CD14-positive monocyte (primary cell): ENCODE data around the gene STX11. TPM values are rescaled to one million over a fixed set of nuclear protein-coding genes. Genes with fewer than 3 reads are reported as not detected.
A peak's percentile ranks its signal among the peaks of the same experiment; 100 is the strongest.

ENCODE experiments used
- DNase-seq, 3 donors: peaks; one replicate each; pipeline ENCODE4 v3.0.0-alpha.2; 2011 to 2022
- H2AFZ ChIP-seq: 2 replicates; pipeline ENCODE4 v1.6.0; 2012; ENCODE audit warnings: mild to moderate bottlenecking, low read depth, low read length, inconsistent platforms; ENCODE audit not compliant: insufficient read depth, poor library complexity, severe bottlenecking
- H3K27ac ChIP-seq, 2 donors: 1 replicate in 1 of 2; 2 replicates in 1 of 2; pipeline ENCODE4 v1.5.1; 2012 to 2013; ENCODE audit warnings: low read length in 2 of 2, control low read depth in 1 of 2, inconsistent platforms in 1 of 2, low read depth in 1 of 2, mild to moderate bottlenecking in 1 of 2
- H3K27me3 ChIP-seq, 2 donors: one replicate each; pipeline versions ENCODE4 v1.6.0 to v1.6.1; 2011 to 2013; ENCODE audit warnings: low read length in 2 of 2; ENCODE audit not compliant: control insufficient read depth in 2 of 2, insufficient read depth in 2 of 2
- H3K36me3 ChIP-seq, 2 donors: replicated peaks in 1 of 2; 1 replicate in 1 of 2; 2 replicates in 1 of 2; pipeline versions ENCODE4 v1.5.1 to v1.6.1; 2012 to 2013; ENCODE audit warnings: low read length in 2 of 2, control low read depth in 1 of 2, inconsistent platforms in 1 of 2, mild to moderate bottlenecking in 1 of 2; ENCODE audit not compliant: insufficient read depth in 2 of 2, control insufficient read depth in 1 of 2
- H3K4me1 ChIP-seq, 2 donors: 1 replicate in 1 of 2; 2 replicates in 1 of 2; pipeline versions ENCODE4 v1.5.1 to v1.6.1; 2012 to 2013; ENCODE audit warnings: low read length in 2 of 2, control low read depth in 1 of 2, inconsistent platforms in 1 of 2, mild to moderate bottlenecking in 1 of 2, moderate library complexity in 1 of 2; ENCODE audit not compliant: insufficient read depth in 2 of 2, control insufficient read depth in 1 of 2
- H3K4me2 ChIP-seq: replicated peaks from 2 replicates; pipeline ENCODE3; 2012; ENCODE audit warnings: low read length, moderate library complexity, mild to moderate bottlenecking; ENCODE audit not compliant: poor library complexity, severe bottlenecking; ENCODE audit errors: extremely low read depth
- H3K4me3 ChIP-seq, 3 experiments: fragments of 200-600 bp in 1 of 3; sonication (generic) in 1 of 3; replicated peaks in 1 of 3; 1 replicate in 2 of 3; 2 replicates in 1 of 3; pipeline ENCODE4 v1.5.1; 2011 to 2013; ENCODE audit warnings: low read length in 3 of 3, mild to moderate bottlenecking in 3 of 3, control low read depth in 2 of 3, low read depth in 2 of 3, inconsistent platforms in 1 of 3, moderate library complexity in 1 of 3
- H3K79me2 ChIP-seq: 2 replicates; pipeline ENCODE4 v1.6.0; 2012; ENCODE audit warnings: mild to moderate bottlenecking, control low read depth, inconsistent platforms, low read length, moderate library complexity; ENCODE audit not compliant: insufficient read depth
- H3K9ac ChIP-seq: 2 replicates; pipeline ENCODE4 v1.6.0; 2017; ENCODE audit warnings: low read length, mild to moderate bottlenecking; ENCODE audit not compliant: insufficient read depth, poor library complexity, severe bottlenecking
- H3K9me3 ChIP-seq, 2 donors: replicated peaks in 1 of 2; 1 replicate in 1 of 2; 2 replicates in 1 of 2; pipeline versions ENCODE4 v1.5.1 to v1.6.1; 2012 to 2013; ENCODE audit warnings: low read length in 2 of 2, control low read depth in 1 of 2; ENCODE audit not compliant: control insufficient read depth in 1 of 2, insufficient read depth in 1 of 2
- H4K20me1 ChIP-seq: 2 replicates; pipeline ENCODE4 v1.6.0; 2012; ENCODE audit warnings: mild to moderate bottlenecking, low read length, control low read depth, moderate library complexity; ENCODE audit not compliant: insufficient read depth
- H3K27ac Mint-ChIP-seq, 7 donors: one replicate each; pipeline ENCODE4 v1.8.0; 2020; ENCODE audit warnings: mild to moderate bottlenecking in 7 of 7, mixed read lengths in 7 of 7, moderate library complexity in 6 of 7, inconsistent platforms in 2 of 7
- H3K27me3 Mint-ChIP-seq, 3 donors: one replicate each; pipeline ENCODE4 v1.8.0; 2021 to 2022; ENCODE audit warnings: low read depth in 3 of 3, mild to moderate bottlenecking in 3 of 3, mixed read lengths in 3 of 3, moderate library complexity in 3 of 3, inconsistent platforms in 1 of 3
- H3K36me3 Mint-ChIP-seq, 2 donors: one replicate each; pipeline ENCODE4 v1.8.0; 2020; ENCODE audit warnings: mixed read lengths in 2 of 2, inconsistent platforms in 1 of 2, mild to moderate bottlenecking in 1 of 2
- H3K4me1 Mint-ChIP-seq: one replicate; pipeline ENCODE4 v1.8.0; 2020; ENCODE audit warnings: mild to moderate bottlenecking, mixed read lengths
- H3K4me3 Mint-ChIP-seq, 2 donors: one replicate each; pipeline ENCODE4 v1.8.0; 2020; ENCODE audit warnings: mild to moderate bottlenecking in 2 of 2, mixed read lengths in 2 of 2, moderate library complexity in 1 of 2
- H3K9me3 Mint-ChIP-seq, 7 donors: one replicate each; pipeline ENCODE4 v1.8.0; 2020 to 2022; ENCODE audit warnings: mixed read lengths in 7 of 7, mild to moderate bottlenecking in 6 of 7, moderate library complexity in 6 of 7, inconsistent platforms in 2 of 7
- CTCF ChIP-seq: fragments of 200-600 bp; IDR thresholded peaks from one replicate; pipeline ENCODE4 v1.8.0; 2022; ENCODE audit warnings: antibody characterized with exemption, mild to moderate bottlenecking
- WGBS: methylation state at CpG from one replicate; pipeline ENCODE4 v1.1.5; 2013; ENCODE audit warnings: missing lambda C conversion rate; ENCODE audit not compliant: insufficient coverage; 5-methylcytosine and 5-hydroxymethylcytosine counted together
- intact Hi-C, 2 donors: fragments of 100-400 bp; cut with micrococcal nuclease; formaldehyde crosslinking; loops; one replicate each; pipeline versions ENCODE4 v1.15.0 to v1.15.1; 2023
- polyA plus RNA-seq, 3 donors: library from polyadenylated mRNA; depleted of rRNA in 1 of 3; unstranded in 2 of 3; stranded (reverse) in 1 of 3; fragments of 300-500 nt in 2 of 3; fragments of >200 nt in 1 of 3; fragmentation: Illumina TruSeq in 2 of 3; gene quantifications; 1 replicate in 2 of 3; 2 replicates in 1 of 3; pipeline ENCODE4 v1.2.3, GENCODE V29; 2012 to 2021

STX11 gene
- polyA plus RNA-seq, 3 donors = 276 to 372 (median 367) TPM

- H3K9ac ChIP-seq = no peak overlapping the region
- H3K4me3 ChIP-seq = no peak overlapping the region
- H3K27ac Mint-ChIP-seq = no peak overlapping the region
- no peak for TF ChIP-seq CTCF
- DNase-seq = no peak
- H3K4me1 ChIP-seq = no peaks in the 10 kb centered on the region
- intact Hi-C loops = no loop called here
- no peaks in the 10 kb centered on the region for H3K27me3 ChIP-seq
- no peak overlapping the region for H3K4me2 ChIP-seq
- no CpG with 5 or more reads among the region's 3 CpGs for WGBS
- H3K79me2 ChIP-seq = no peaks in the 10 kb centered on the region
- peaks cover under 1% of the 10 kb centered on the region for H4K20me1 ChIP-seq
- H3K36me3 Mint-ChIP-seq = peaks cover 0 to 7% of the 10 kb centered on the region in 2 donors
- no peak overlapping the region for H3K27ac ChIP-seq
- no peaks in the 10 kb centered on the region for H3K4me1 Mint-ChIP-seq
- peaks cover 15 to 46% (median 44%) of the 10 kb centered on the region in 7 donors for H3K9me3 Mint-ChIP-seq
- H3K9me3 ChIP-seq = peaks cover 35 to 38% of the 10 kb centered on the region in 2 donors
- H2AFZ ChIP-seq = no peak overlapping the region
- H3K4me3 Mint-ChIP-seq = no peak overlapping the region
- peaks cover 0 to 1% (median 0%) of the 10 kb centered on the region in 3 donors for H3K27me3 Mint-ChIP-seq
- no peaks in the 10 kb centered on the region for H3K36me3 ChIP-seq
Observed at GRCh38 chr6:144197919-144198318, 47.6 kb downstream of the STX11 start.

- Mint-ChIP-seq H3K9me3 (peaks cover 42 to 79% (median 71%) of the 10 kb centered on the region in 7 donors), H3K27ac (peak overlapping the region in 1 of 7 donors; percentile 42)
- WGBS = no CpG with 5 or more reads among the region's 3 CpGs
Observed at GRCh38 chr6:144202879-144203468, 52.7 kb downstream of the STX11 start.

More at GRCh38 chr6:144202879-144203468, 52.7 kb downstream of the STX11 start:
- no peak overlapping the region for H3K27ac ChIP-seq
- H3K4me1 ChIP-seq = no peaks in the 10 kb centered on the region
- H3K9ac ChIP-seq = no peak overlapping the region
- intact Hi-C loops = no loop called here
- no peak overlapping the region for H2AFZ ChIP-seq
- no peaks in the 10 kb centered on the region for H4K20me1 ChIP-seq
- H3K36me3 ChIP-seq = no peaks in the 10 kb centered on the region
- Mint-ChIP-seq H3K4me1 (no peaks in the 10 kb centered on the region), H3K4me3 (no peak overlapping the region), H3K27me3 (peaks cover 0 to 1% (median 1%) of the 10 kb centered on the region in 3 donors), H3K36me3 (peaks cover 0 to 7% of the 10 kb centered on the region in 2 donors)
- H3K79me2 ChIP-seq = no peaks in the 10 kb centered on the region
- TF ChIP-seq CTCF = no peak
- H3K9me3 ChIP-seq = peaks cover 35 to 60% of the 10 kb centered on the region in 2 donors
- no peak for DNase-seq
- peak overlapping the region in 1 of 3 experiments; percentile 12 for H3K4me3 ChIP-seq
- H3K27me3 ChIP-seq = no peaks in the 10 kb centered on the region
- H3K4me2 ChIP-seq = no peak overlapping the region
